Colonic mucosa (tissue), 4 donors: ENCODE measurements around the gene CTXND1. TPM values are rescaled to one million over a fixed set of nuclear protein-coding genes. Genes with fewer than 3 reads are reported as not detected.

Experiments used
- DNase-seq: peaks from one replicate; pipeline ENCODE4 v3.0.0-alpha.2; 2020
- H3K27ac ChIP-seq: fragments of 200-600 bp; one replicate; pipeline ENCODE4 v1.8.0; 2021
- H3K27me3 ChIP-seq: fragments of 200-600 bp; one replicate; pipeline ENCODE4 v1.8.0; 2021
- H3K36me3 ChIP-seq: fragments of 200-600 bp; one replicate; pipeline ENCODE4 v1.8.0; 2021
- H3K4me1 ChIP-seq: fragments of 200-600 bp; one replicate; pipeline ENCODE4 v1.8.0; 2021; ENCODE audit warnings: mild to moderate bottlenecking
- H3K4me3 ChIP-seq: fragments of 200-600 bp; one replicate; pipeline ENCODE4 v1.8.0; 2021
- H3K9ac ChIP-seq, 2 donors: one replicate each; pipeline ENCODE4 v1.7.0; 2013; ENCODE audit warnings: control low read depth in 2 of 2, low read depth in 2 of 2, low read length in 2 of 2
- H3K9me3 ChIP-seq: fragments of 200-600 bp; one replicate; pipeline ENCODE4 v1.8.0; 2021
- CTCF ChIP-seq: fragments of 200-600 bp; IDR thresholded peaks from one replicate; pipeline ENCODE4 v1.8.0; 2022; ENCODE audit warnings: antibody characterized with exemption, mild to moderate bottlenecking
- intact Hi-C: fragments of 100-400 bp; cut with DNase I; formaldehyde crosslinking; loops from one replicate; pipeline ENCODE4 v1.14.1; 2022
- total RNA-seq, 2 donors: library from RNA; stranded (reverse); fragmentation: NEBNext Ultra II Directional in 1 of 2; extraction: Animal tissue kit (Norgen Biotek cat#: 25700) in 1 of 2; gene quantifications; one replicate each; pipeline ENCODE4 v1.2.1, GENCODE V29; 2021
- donor health status: healthy.
- donor health status: DM: no; HTN: no; CAD: no.
- donor health status: DM: no; HTN: no; CAD: no.

The CTXND1 gene
- total RNA-seq, 2 donors from 2014 or later, result 0.11 to 0.12 TPM

- H3K27ac ChIP-seq, result no peak overlapping the region
- no peak for TF ChIP-seq CTCF
- no peaks in the 10 kb centered on the region for H3K9me3 ChIP-seq
- no peaks in the 10 kb centered on the region for H3K4me1 ChIP-seq
- H3K27me3 ChIP-seq, result no peaks in the 10 kb centered on the region
- DNase-seq, result no peak
- H3K36me3 ChIP-seq, result no peaks in the 10 kb centered on the region
- no peak overlapping the region for H3K4me3 ChIP-seq
- intact Hi-C loops, result no loop called here
- H3K9ac ChIP-seq, result no peak overlapping the region
These were observed 36.1 kb upstream of the CTXND1 start for GRCh38 chr15:80288131-80288530.

- intact Hi-C loops, result no loop called here
- no peak overlapping the region for H3K27ac ChIP-seq
- H3K4me1 ChIP-seq, result no peaks in the 10 kb centered on the region
- no peak for TF ChIP-seq CTCF
- DNase-seq, result no peak
- H3K36me3 ChIP-seq, result no peaks in the 10 kb centered on the region
- no peaks in the 10 kb centered on the region for H3K27me3 ChIP-seq
- no peak overlapping the region for H3K4me3 ChIP-seq
- no peaks in the 10 kb centered on the region for H3K9me3 ChIP-seq
- no peak overlapping the region for H3K9ac ChIP-seq
These were observed 34.0 kb upstream of the CTXND1 start for GRCh38 chr15:80286055-80286454.

GRCh38 chr15:80285379-80285778 is 33.4 kb upstream of the CTXND1 start:
- Histone ChIP-seq H3K9me3 (no peaks in the 10 kb centered on the region), H3K4me1 (no peaks in the 10 kb centered on the region), H3K9ac (no peak overlapping the region), H3K4me3 (no peak overlapping the region), H3K27ac (no peak overlapping the region), H3K27me3 (no peaks in the 10 kb centered on the region), H3K36me3 (no peaks in the 10 kb centered on the region)
- no peak for DNase-seq
- TF ChIP-seq CTCF, result no peak
- intact Hi-C loops, result no loop called here

GRCh38 chr15:80283531-80283930 is 31.5 kb upstream of the CTXND1 start:
- DNase-seq, result no peak
- Histone ChIP-seq H3K27ac (no peak overlapping the region), H3K4me3 (no peak overlapping the region), H3K9ac (no peak overlapping the region), H3K9me3 (no peaks in the 10 kb centered on the region), H3K4me1 (no peaks in the 10 kb centered on the region), H3K27me3 (no peaks in the 10 kb centered on the region), H3K36me3 (no peaks in the 10 kb centered on the region)
- no peak for TF ChIP-seq CTCF
- intact Hi-C loops, result no loop called here

GRCh38 chr15:80277147-80277546 is 25.1 kb upstream of the CTXND1 start:
- Histone ChIP-seq H3K4me3 (no peak overlapping the region), H3K9ac (no peak overlapping the region), H3K4me1 (no peaks in the 10 kb centered on the region), H3K27me3 (no peaks in the 10 kb centered on the region), H3K27ac (no peak overlapping the region), H3K9me3 (no peaks in the 10 kb centered on the region), H3K36me3 (no peaks in the 10 kb centered on the region)
- no peak for DNase-seq
- intact Hi-C loops, result no loop called here
- no peak for TF ChIP-seq CTCF

- H3K27ac ChIP-seq, result no peak overlapping the region
- H3K9ac ChIP-seq, result no peak overlapping the region
- H3K4me1 ChIP-seq, result no peaks in the 10 kb centered on the region
- intact Hi-C loops, result no loop called here
- H3K36me3 ChIP-seq, result no peaks in the 10 kb centered on the region
- no peaks in the 10 kb centered on the region for H3K9me3 ChIP-seq
- H3K4me3 ChIP-seq, result no peak overlapping the region
- TF ChIP-seq CTCF, result no peak
- no peaks in the 10 kb centered on the region for H3K27me3 ChIP-seq
- no peak for DNase-seq
These were observed 23.9 kb upstream of the CTXND1 start for GRCh38 chr15:80275961-80276360.
